Measurements from ENCODE around the gene TMEM256. TPM values are rescaled to one million over a fixed set of nuclear protein-coding genes. Genes with fewer than 3 reads are reported as not detected.

TMEM256 gene
- total RNA-seq, 2 donors from 2014 or later, result 43.4 to 64.8 TPM

- no peaks in the 10 kb centered on the region for H3K36me3 ChIP-seq
- peaks cover 0 to 9% of the 10 kb centered on the region in 2 donors for H3K27me3 ChIP-seq
- H3K4me3 ChIP-seq, result no peak overlapping the region
- TF ChIP-seq CTCF (IDR thresholded peaks at IDR 0.05), result no peak
- no peak for DNase-seq (ENCODE audit: low spot score)
- no peaks in the 10 kb centered on the region for H3K9me3 ChIP-seq
- H3K27ac ChIP-seq, result no peak overlapping the region
- peaks cover 0 to 61% of the 10 kb centered on the region in 2 donors for H3K4me1 ChIP-seq
These were observed 38.2 kb upstream of the TMEM256 start for GRCh38 chr17:7442142-7442541.

- no peak for DNase-seq (ENCODE audit: low spot score)
- peaks cover 0 to 9% of the 10 kb centered on the region in 2 donors for H3K27me3 ChIP-seq
- H3K36me3 ChIP-seq, result no peaks in the 10 kb centered on the region
- H3K4me1 ChIP-seq, result peaks cover 0 to 64% of the 10 kb centered on the region in 2 donors
- H3K9me3 ChIP-seq, result no peaks in the 10 kb centered on the region
- no peak overlapping the region for H3K4me3 ChIP-seq
- peak overlapping the region; percentile 83 to 84 for H3K27ac ChIP-seq
- no peak for TF ChIP-seq CTCF (IDR thresholded peaks at IDR 0.05)
These were observed 37.4 kb upstream of the TMEM256 start for GRCh38 chr17:7441266-7441665.

- no peak for DNase-seq (ENCODE audit: low spot score)
- no peaks in the 10 kb centered on the region for H3K9me3 ChIP-seq
- peaks cover 0 to 9% of the 10 kb centered on the region in 2 donors for H3K27me3 ChIP-seq
- H3K36me3 ChIP-seq, result no peaks in the 10 kb centered on the region
- peaks cover 0 to 67% of the 10 kb centered on the region in 2 donors for H3K4me1 ChIP-seq
- TF ChIP-seq CTCF (IDR thresholded peaks at IDR 0.05), result no peak
- peak overlapping the region in 1 of 2 donors; percentile 56 for H3K4me3 ChIP-seq
- peak overlapping the region; percentile 83 to 84 for H3K27ac ChIP-seq
These were observed 36.9 kb upstream of the TMEM256 start for GRCh38 chr17:7440834-7441195.

GRCh38 chr17:7440113-7440833, 36.4 kb upstream of the TMEM256 start:
- Histone ChIP-seq H3K4me3 (peak overlapping the region; percentile 32 to 56), H3K36me3 (no peaks in the 10 kb centered on the region), H3K9me3 (no peaks in the 10 kb centered on the region), H3K27ac (peak overlapping the region; percentile 83 to 84), H3K27me3 (peaks cover 0 to 9% of the 10 kb centered on the region in 2 donors), H3K4me1 (peaks cover 0 to 67% of the 10 kb centered on the region in 2 donors)
- peak; percentile 63 for DNase-seq (ENCODE audit: low spot score)
- no peak for TF ChIP-seq CTCF (IDR thresholded peaks at IDR 0.05)

- Histone ChIP-seq H3K27ac (peak within 1 kb of the TSS; percentile 83 to 85), H3K4me3 (peak within 1 kb of the TSS; percentile 42 to 60), H3K27me3 (peaks cover 0 to 9% of the 10 kb centered on the region in 2 donors), H3K4me1 (peaks cover 0 to 61% of the 10 kb centered on the region in 2 donors), H3K9me3 (no peaks in the 10 kb centered on the region), H3K36me3 (no peaks in the 10 kb centered on the region)
- TF ChIP-seq CTCF (IDR thresholded peaks at IDR 0.05), result no peak
- no peak for DNase-seq (ENCODE audit: low spot score)
These were observed 35.7 kb upstream of the TMEM256 start, which contains the start of gene FGF11 for GRCh38 chr17:7439462-7440112. FGF11 (plus strand) TSS chr17:7439512; CDS start chr17:7439621, 109 bp downstream.

All from right atrium auricular region (tissue), 2 donors.